SK-N-SH (cell line): ENCODE measurements around the gene HSPA9. TPM values are rescaled to one million over a fixed set of nuclear protein-coding genes. Genes with fewer than 3 reads are reported as not detected.

Source experiments
- CTCF ChIA-PET: fragments of 300-600, 350-600 bp; formaldehyde crosslinking; extraction: SDS; loops from one replicate; lab custom pipeline; 2021; lab: Yijun Ruan, JAX
- POLR2A ChIA-PET: fragments of 350-600 bp; sonication (Branson Sonifier 250); formaldehyde crosslinking; extraction: SDS; loops from one replicate; lab custom pipeline; 2020; ENCODE audit warnings: antibody characterized with exemption, inconsistent platforms; lab: Yijun Ruan, JAX
- DNase-seq: peaks from one replicate; pipeline ENCODE4 v3.0.0; 2012
- H2AFZ ChIP-seq: fragments of 200-600 bp; sonication (generic); 2 replicates; pipeline ENCODE4 v1.8.1; 2016; ENCODE audit warnings: antibody characterized with exemption, mild to moderate bottlenecking, low read depth
- H3F3A ChIP-seq: fragments of 200-600 bp; sonication (generic); replicated peaks from 2 replicates; pipeline ENCODE3; 2016; ENCODE audit warnings: antibody characterized with exemption, mild to moderate bottlenecking; ENCODE audit not compliant: insufficient read depth
- H3K27ac ChIP-seq, 2 experiments: fragments of 200-500 bp in 1 of 2; fragments of 200-600 bp in 1 of 2; sonication (Bioruptor generic) in 1 of 2; sonication (generic), shearing (Covaris generic) in 1 of 2; 2 replicates each; pipeline versions ENCODE4 v1.5.1 to v1.6.1; 2014 to 2016; ENCODE audit warnings: low read depth in 2 of 2, inconsistent platforms in 1 of 2, low read length in 1 of 2, mild to moderate bottlenecking in 1 of 2, mixed read lengths in 1 of 2
- H3K27me3 ChIP-seq: fragments of 200-600 bp; sonication (generic), shearing (Covaris generic); 2 replicates; pipeline ENCODE4 v1.6.1; 2016; ENCODE audit warnings: mixed run types; ENCODE audit not compliant: insufficient read depth
- H3K36me3 ChIP-seq, 2 experiments: fragments of 200-500 bp in 1 of 2; fragments of 200-600 bp in 1 of 2; sonication (Bioruptor generic) in 1 of 2; sonication (generic) in 1 of 2; replicated peaks in 1 of 2; 2 replicates each; pipeline versions ENCODE3 to v1.5.1; 2014 to 2016; ENCODE audit warnings: low read length in 1 of 2, mild to moderate bottlenecking in 1 of 2; ENCODE audit not compliant: insufficient read depth in 2 of 2, control insufficient read depth in 1 of 2
- H3K4me1 ChIP-seq, 2 experiments: fragments of 200-500 bp in 1 of 2; fragments of 200-600 bp in 1 of 2; sonication (Bioruptor generic) in 1 of 2; sonication (generic), shearing (Covaris generic) in 1 of 2; 2 replicates each; pipeline versions ENCODE4 v1.5.1 to v1.6.1; 2014 to 2016; ENCODE audit warnings: low read depth in 1 of 2, low read length in 1 of 2, mixed run types in 1 of 2; ENCODE audit not compliant: insufficient read depth in 2 of 2, control insufficient read depth in 1 of 2
- H3K4me2 ChIP-seq: fragments of 200-600 bp; sonication (generic), shearing (Covaris generic); 2 replicates; pipeline ENCODE4 v1.6.1; 2017; ENCODE audit warnings: mixed run types
- H3K4me3 ChIP-seq, 2 experiments: fragments of 200-500 bp in 1 of 2; fragments of 200-600 bp in 1 of 2; sonication (Bioruptor generic) in 1 of 2; sonication (generic), shearing (Covaris generic) in 1 of 2; 2 replicates each; pipeline versions ENCODE4 v1.5.1 to v1.8.1; 2014 to 2016; ENCODE audit warnings: low read depth in 2 of 2, inconsistent platforms in 1 of 2, low read length in 1 of 2, mild to moderate bottlenecking in 1 of 2, mixed read lengths in 1 of 2, moderate library complexity in 1 of 2
- H3K79me2 ChIP-seq: fragments of 200-600 bp; sonication (generic); 2 replicates; pipeline ENCODE4 v1.8.1; 2017; ENCODE audit warnings: mild to moderate bottlenecking; ENCODE audit not compliant: insufficient read depth
- H3K9ac ChIP-seq: fragments of 200-600 bp; sonication (generic); 2 replicates; pipeline ENCODE4 v1.6.1; 2017; ENCODE audit warnings: mixed run types
- H3K9me2 ChIP-seq: fragments of 200-600 bp; sonication (generic); 2 replicates; pipeline ENCODE4 v1.6.1; 2017; ENCODE audit warnings: mixed run types
- H3K9me3 ChIP-seq: fragments of 200-600 bp; sonication (generic); 2 replicates; pipeline ENCODE4 v1.6.1; 2017; ENCODE audit warnings: mixed run types, mild to moderate bottlenecking, moderate library complexity
- H4K20me1 ChIP-seq: fragments of 200-600 bp; sonication (generic); 2 replicates; pipeline ENCODE4 v1.6.1; 2017; ENCODE audit warnings: mild to moderate bottlenecking, mixed run types; ENCODE audit not compliant: insufficient read depth
- CHD2 ChIP-seq: fragments of 150-350 bp; IDR thresholded peaks from 2 replicates; pipeline ENCODE4 v1.6.1; 2018; ENCODE audit warnings: low read length; ENCODE audit not compliant: partially characterized antibody
- EZH2phosphoT487 ChIP-seq: fragments of 200-600 bp; sonication (generic); IDR thresholded peaks from 2 replicates; pipeline ENCODE4 v1.6.1; 2017; ENCODE audit warnings: low read depth, mixed run types, mild to moderate bottlenecking, antibody characterized with exemption, moderate library complexity, borderline replicate concordance
- FOSL2 ChIP-seq: IDR thresholded peaks from 2 replicates; pipeline ENCODE4 v1.4.0; 2012; ENCODE audit warnings: low read depth, mild to moderate bottlenecking, moderate library complexity, borderline replicate concordance
- GABPA ChIP-seq: IDR thresholded peaks from 2 replicates; pipeline ENCODE4 v1.4.0; 2012; ENCODE audit warnings: low read depth, mild to moderate bottlenecking
- IRF3 ChIP-seq: fragments of 150-350 bp; IDR thresholded peaks from 2 replicates; pipeline ENCODE4 v1.6.1; 2016; ENCODE audit warnings: mild to moderate bottlenecking, low read depth, low read length
- JUND ChIP-seq: IDR thresholded peaks from 2 replicates; pipeline ENCODE4 v1.4.0; 2012
- MEF2A ChIP-seq: IDR thresholded peaks from 2 replicates; pipeline ENCODE4 v1.4.0; 2012; ENCODE audit warnings: low read depth, borderline replicate concordance
- MXI1 ChIP-seq: IDR thresholded peaks from 2 replicates; pipeline ENCODE4 v1.6.1; 2012; ENCODE audit warnings: mild to moderate bottlenecking, low read depth, low read length, improper control_type of control experiment
- PBX3 ChIP-seq: IDR thresholded peaks from 2 replicates; pipeline ENCODE4; 2012
- RCOR1 ChIP-seq: fragments of 150-350 bp; IDR thresholded peaks from 2 replicates; pipeline ENCODE4 v1.6.1; 2017; ENCODE audit warnings: antibody characterized with exemption, low read length
- YY1 ChIP-seq: IDR thresholded peaks from 2 replicates; pipeline ENCODE4 v1.4.0; 2012; ENCODE audit warnings: low read depth, mild to moderate bottlenecking
- WGBS: methylation state at CpG from one replicate; pipeline ENCODE4 v1.1.6; 2017; ENCODE audit warnings: low lambda C conversion rate; 5-methylcytosine and 5-hydroxymethylcytosine counted together
- polyA plus RNA-seq, 3 experiments: library from polyadenylated mRNA; depleted of rRNA; stranded (reverse); fragments of >200 nt; gene quantifications; 2 replicates each; pipeline ENCODE4 v1.2.3, GENCODE V29; 2012
- TF ChIP-seq, protein P1 (sequence below): IDR thresholded peaks from 2 replicates; pipeline ENCODE4 v1.4.0; 2012; ENCODE audit warnings: low read depth
- TF ChIP-seq, protein P2 (sequence below): fragments of 150-350 bp; IDR thresholded peaks from 2 replicates; pipeline ENCODE4 v1.6.1; 2017; ENCODE audit warnings: antibody characterized with exemption, low read length, low read depth, borderline replicate concordance
- TF ChIP-seq, protein P3 (sequence below): fragments of 200-600 bp; sonication (generic); IDR thresholded peaks from 2 replicates; pipeline ENCODE4 v1.6.1; 2017; ENCODE audit warnings: antibody characterized with exemption, mild to moderate bottlenecking, moderate library complexity

Gene HSPA9
- polyA plus RNA-seq, 1 of the 3 experiments (the other 2 are of a cell fraction): 153 TPM

GRCh38 chr5:138515556-138516245 is 59.5 kb downstream of the HSPA9 start:
- peaks cover 3% of the 10 kb centered on the region for H3F3A ChIP-seq
- POLR2A ChIA-PET: no interaction called here
- H2AFZ ChIP-seq: no peak overlapping the region
- peaks cover 63% of the 10 kb centered on the region for H3K79me2 ChIP-seq
- TF ChIP-seq IRF3: no peak
- no peak for TF ChIP-seq CHD2
- no peak for TF ChIP-seq JUND
- no peak for TF ChIP-seq PBX3
- no peak for TF ChIP-seq YY1
- TF ChIP-seq GABPA: no peak
- TF ChIP-seq, protein P1, sequence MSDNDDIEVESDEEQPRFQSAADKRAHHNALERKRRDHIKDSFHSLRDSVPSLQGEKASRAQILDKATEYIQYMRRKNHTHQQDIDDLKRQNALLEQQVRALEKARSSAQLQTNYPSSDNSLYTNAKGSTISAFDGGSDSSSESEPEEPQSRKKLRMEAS: no peak
- TF ChIP-seq MEF2A: no peak
- TF ChIP-seq RCOR1: no peak
- TF ChIP-seq MXI1: no peak
- no peak overlapping the region for H3K27ac ChIP-seq
- no peaks in the 10 kb centered on the region for H3K9me3 ChIP-seq
- no peaks in the 10 kb centered on the region for H3K9me2 ChIP-seq
- H3K4me1 ChIP-seq: no peaks in the 10 kb centered on the region
- H3K36me3 ChIP-seq: peaks cover 45 to 79% of the 10 kb centered on the region in 2 experiments
- no peak overlapping the region for H3K4me3 ChIP-seq
- DNase-seq: no peak
- H3K27me3 ChIP-seq: no peaks in the 10 kb centered on the region
- CTCF ChIA-PET: interaction anchor here (1.0 to 4.4 kb wide), 3 partner anchors 12 to 33 kb away, joined by 3 to 27 read pairs (median 23); no protein-coding TSS in a partner anchor
- peaks cover 13% of the 10 kb centered on the region for H4K20me1 ChIP-seq
- H3K4me2 ChIP-seq: no peak overlapping the region
- 73% methylated on average over 3 of the region's 3 CpGs for WGBS
- no peak overlapping the region for H3K9ac ChIP-seq

GRCh38 chr5:138514021-138514420 is 61.2 kb downstream of the HSPA9 start:
- H3K79me2 ChIP-seq: peaks cover 55% of the 10 kb centered on the region
- H3K9ac ChIP-seq: no peak overlapping the region
- ChIA-PET CTCF (interaction anchor here (1.4 to 4.4 kb wide), 3 partner anchors 10 to 65 kb away, joined by 4 to 27 read pairs (median 8); partner anchors contain the start of gene EGR1), POLR2A (no interaction called here)
- no peaks in the 10 kb centered on the region for H3K9me2 ChIP-seq
- no peak overlapping the region for H3K4me3 ChIP-seq
- H3K9me3 ChIP-seq: no peaks in the 10 kb centered on the region
- TF ChIP-seq, protein P2, sequence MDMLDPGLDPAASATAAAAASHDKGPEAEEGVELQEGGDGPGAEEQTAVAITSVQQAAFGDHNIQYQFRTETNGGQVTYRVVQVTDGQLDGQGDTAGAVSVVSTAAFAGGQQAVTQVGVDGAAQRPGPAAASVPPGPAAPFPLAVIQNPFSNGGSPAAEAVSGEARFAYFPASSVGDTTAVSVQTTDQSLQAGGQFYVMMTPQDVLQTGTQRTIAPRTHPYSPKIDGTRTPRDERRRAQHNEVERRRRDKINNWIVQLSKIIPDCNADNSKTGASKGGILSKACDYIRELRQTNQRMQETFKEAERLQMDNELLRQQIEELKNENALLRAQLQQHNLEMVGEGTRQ: no peak
- no peak for TF ChIP-seq EZH2phosphoT487
- no peak for TF ChIP-seq FOSL2
- TF ChIP-seq PBX3: no peak
- TF ChIP-seq, protein P3, sequence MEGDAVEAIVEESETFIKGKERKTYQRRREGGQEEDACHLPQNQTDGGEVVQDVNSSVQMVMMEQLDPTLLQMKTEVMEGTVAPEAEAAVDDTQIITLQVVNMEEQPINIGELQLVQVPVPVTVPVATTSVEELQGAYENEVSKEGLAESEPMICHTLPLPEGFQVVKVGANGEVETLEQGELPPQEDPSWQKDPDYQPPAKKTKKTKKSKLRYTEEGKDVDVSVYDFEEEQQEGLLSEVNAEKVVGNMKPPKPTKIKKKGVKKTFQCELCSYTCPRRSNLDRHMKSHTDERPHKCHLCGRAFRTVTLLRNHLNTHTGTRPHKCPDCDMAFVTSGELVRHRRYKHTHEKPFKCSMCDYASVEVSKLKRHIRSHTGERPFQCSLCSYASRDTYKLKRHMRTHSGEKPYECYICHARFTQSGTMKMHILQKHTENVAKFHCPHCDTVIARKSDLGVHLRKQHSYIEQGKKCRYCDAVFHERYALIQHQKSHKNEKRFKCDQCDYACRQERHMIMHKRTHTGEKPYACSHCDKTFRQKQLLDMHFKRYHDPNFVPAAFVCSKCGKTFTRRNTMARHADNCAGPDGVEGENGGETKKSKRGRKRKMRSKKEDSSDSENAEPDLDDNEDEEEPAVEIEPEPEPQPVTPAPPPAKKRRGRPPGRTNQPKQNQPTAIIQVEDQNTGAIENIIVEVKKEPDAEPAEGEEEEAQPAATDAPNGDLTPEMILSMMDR: no peak
- TF ChIP-seq IRF3: no peak
- TF ChIP-seq, protein P1: no peak
- no peak for TF ChIP-seq RCOR1
- no peak overlapping the region for H3K4me2 ChIP-seq
- H3K27ac ChIP-seq: no peak overlapping the region
- H3K4me1 ChIP-seq: no peaks in the 10 kb centered on the region
- H4K20me1 ChIP-seq: peaks cover 3% of the 10 kb centered on the region; the same call in 1 of the 2 replicates
- WGBS: 100% methylated on average over 1 of the region's 1 CpG
- H3F3A ChIP-seq: peaks cover 3% of the 10 kb centered on the region
- DNase-seq: no peak
- H3K27me3 ChIP-seq: no peaks in the 10 kb centered on the region
- no peak overlapping the region for H2AFZ ChIP-seq
- H3K36me3 ChIP-seq: peaks cover 54 to 86% of the 10 kb centered on the region in 2 experiments
